ENCODE results near the gene CPO. TPM values are rescaled to one million over a fixed set of nuclear protein-coding genes. Genes with fewer than 3 reads are reported as not detected.

Gene CPO
- total RNA-seq, 2 donors from 2014 or later, result 0.34 to 0.50 TPM

GRCh38 chr2:206993396-206993911, 54.1 kb downstream of the CPO start:
- intact Hi-C loops (cut with DNase I), result no loop called here
- ATAC-seq, result no peak
- no peak for DNase-seq

- DNase-seq (no peak), ATAC-seq (no peak)
- intact Hi-C loops (cut with DNase I), result no loop called here
Observed at GRCh38 chr2:206993964-206994363, 54.6 kb downstream of the CPO start.

- intact Hi-C loops (cut with DNase I), result no loop called here
- no peak for DNase-seq
- ATAC-seq, result no peak
Observed at GRCh38 chr2:206996556-206997065, 57.3 kb downstream of the CPO start.

- intact Hi-C loops (cut with DNase I), result no loop called here
- DNase-seq (no peak), ATAC-seq (no peak)
Observed at GRCh38 chr2:207008105-207008990, 69.0 kb downstream of the CPO start.

GRCh38 chr2:207012461-207012860, 73.1 kb downstream of the CPO start:
- intact Hi-C loops (cut with DNase I), result no loop called here
- ATAC-seq (no peak), DNase-seq (no peak)

- no peak for ATAC-seq
- intact Hi-C loops (cut with DNase I), result no loop called here
- DNase-seq, result no peak
Observed at GRCh38 chr2:207014424-207014823, 75.1 kb downstream of the CPO start.

- ATAC-seq (no peak), DNase-seq (no peak)
- intact Hi-C loops (cut with DNase I), result no loop called here
Observed at GRCh38 chr2:207015901-207016300, 76.6 kb downstream of the CPO start.

Other genes with a start within 250 kb of the CPO start
- gene DYTN, start 221.1 kb upstream of the CPO start, total RNA-seq, result not detected
- gene MDH1B, start 174.2 kb upstream of the CPO start, total RNA-seq, result under 1 TPM; 0.50 to 0.80 TPM
- gene FASTKD2, start 173.9 kb upstream of the CPO start, total RNA-seq, result 10 to 100 TPM; 23.7 to 34.8 TPM
- 10 to 100 TPM; 22.1 to 31.8 TPM for gene KLF7, start 226.4 kb downstream of the CPO start, total RNA-seq